GM12878 (cell line): Measurements from ENCODE around the gene GABBR1. TPM values are rescaled to one million over a fixed set of nuclear protein-coding genes. Genes with fewer than 3 reads are reported as not detected.

ENCODE experiments used
- ATAC-seq: fragments of 200-7000 bp; cut with Tn5 transposase; 3 replicates; pipeline ENCODE4 v1.9.1; 2020; ENCODE audit warnings: mild to moderate bottlenecking, moderate library complexity
- BruUV-seq: library from RNA; stranded (reverse); fragments of 400-500 nt; replicated peaks from 2 replicates; lab custom pipeline; 2021; lab: Mats Ljungman, UMichigan
- CTCF ChIA-PET: fragments of 300-600 bp; sonication (Branson Sonifier 250); formaldehyde crosslinking; extraction: SDS; loops from one replicate; lab custom pipeline; 2021; ENCODE audit warnings: inconsistent platforms; lab: Yijun Ruan, JAX
- POLR2A ChIA-PET: fragments of 350-600 bp; formaldehyde crosslinking; extraction: SDS; loops from one replicate; lab custom pipeline; 2021; ENCODE audit warnings: inconsistent platforms; lab: Charles Lee
- RAD21 ChIA-PET: fragments of 300-600 bp; sonication (Branson Sonifier 250); formaldehyde crosslinking; loops from one replicate; lab custom pipeline; 2023; ENCODE audit warnings: antibody characterized with exemption; ENCODE audit not compliant: unreplicated experiment; lab: Charles Lee
- SMC1A ChIA-PET: fragments of 300-600 bp; sonication (Branson Sonifier 250); formaldehyde crosslinking; loops from one replicate; lab custom pipeline; 2023; ENCODE audit not compliant: unreplicated experiment, uncharacterized antibody; lab: Charles Lee
- DNase-seq: peaks from one replicate; pipeline ENCODE4 v3.0.0-alpha.2; 2011; ENCODE audit warnings: low read depth, low spot score
- FAIRE-seq: peaks from 3 replicates; lab custom pipeline; 2011; peaks lifted over from hg19 to GRCh38; lab: Jason Lieb, UNC
- H2AFZ ChIP-seq: 2 replicates; pipeline ENCODE4 v1.6.0; 2011; ENCODE audit warnings: low read depth, low read length, control low read depth; ENCODE audit not compliant: control insufficient read depth
- H3K27ac ChIP-seq: 2 replicates; pipeline ENCODE4 v1.5.1; 2011; ENCODE audit warnings: control low read depth; ENCODE audit not compliant: control insufficient read depth, insufficient read depth
- H3K27me3 ChIP-seq, 2 experiments: replicated peaks in 1 of 2; 2 replicates each; pipeline versions ENCODE4 v1.6.0 to v1.6.1; 2011; ENCODE audit warnings: low read length in 1 of 2; ENCODE audit not compliant: control insufficient read depth in 2 of 2, insufficient read depth in 2 of 2
- H3K36me3 ChIP-seq, 2 experiments: 2 replicates each; pipeline ENCODE4 v1.5.1; 2011; ENCODE audit warnings: low read length in 1 of 2; ENCODE audit not compliant: control insufficient read depth in 2 of 2, insufficient read depth in 2 of 2
- H3K4me1 ChIP-seq: 2 replicates; pipeline ENCODE4 v1.6.1; 2011; ENCODE audit warnings: mild to moderate bottlenecking, low read length, moderate library complexity, mixed read lengths; ENCODE audit not compliant: control insufficient read depth, insufficient read depth
- H3K4me2 ChIP-seq: 2 replicates; pipeline ENCODE4 v1.6.0; 2011; ENCODE audit warnings: control low read depth; ENCODE audit not compliant: control insufficient read depth, insufficient read depth
- H3K4me3 ChIP-seq: fragments of 200-600 bp; sonication (generic); 2 replicates; pipeline ENCODE4 v1.5.1; 2016
- H3K79me2 ChIP-seq: 2 replicates; pipeline ENCODE4 v1.6.0; 2011; ENCODE audit warnings: low read length; ENCODE audit not compliant: control insufficient read depth, insufficient read depth
- H3K9ac ChIP-seq: 2 replicates; pipeline ENCODE4 v1.8.0; 2011; ENCODE audit warnings: low read length, control low read depth, mixed read lengths; ENCODE audit not compliant: control insufficient read depth, insufficient read depth
- H3K9me3 ChIP-seq: replicated peaks from 3 replicates; pipeline ENCODE4 v1.5.1; 2011; ENCODE audit warnings: mild to moderate bottlenecking, low read length; ENCODE audit not compliant: control insufficient read depth, insufficient read depth
- H4K20me1 ChIP-seq: 2 replicates; pipeline ENCODE4 v1.6.0; 2011; ENCODE audit not compliant: control insufficient read depth, insufficient read depth
- ATF7 ChIP-seq: fragments of 450-650 bp; IDR thresholded peaks from 2 replicates; pipeline ENCODE4 v1.6.1; 2016; ENCODE audit warnings: low read depth, mild to moderate bottlenecking
- BACH1 ChIP-seq: fragments of 450-650 bp; IDR thresholded peaks from 2 replicates; pipeline ENCODE4 v1.6.1; 2017; ENCODE audit warnings: mild to moderate bottlenecking, borderline replicate concordance
- CEBPB ChIP-seq, 2 experiments: fragments of 150-350 bp in 1 of 2; IDR thresholded peaks; 2 replicates each; pipeline ENCODE4 v1.6.1; 2012 to 2014; ENCODE audit warnings: low read depth in 2 of 2, low read length in 2 of 2, borderline replicate concordance in 1 of 2, inconsistent platforms in 1 of 2
- EED ChIP-seq: sonication (generic); IDR thresholded peaks from 2 replicates; pipeline ENCODE4 v1.6.1; 2016; ENCODE audit warnings: antibody characterized with exemption, low read depth
- FOS ChIP-seq: IDR thresholded peaks from 3 replicates; pipeline ENCODE4 v1.6.1; 2011; ENCODE audit warnings: borderline replicate concordance; ENCODE audit not compliant: insufficient read length; ENCODE audit errors: extremely low read depth
- FOXK2 ChIP-seq: fragments of 450-650 bp; IDR thresholded peaks from 2 replicates; pipeline ENCODE4 v1.6.1; 2017; ENCODE audit warnings: mild to moderate bottlenecking, moderate library complexity
- GABPA ChIP-seq: IDR thresholded peaks from 2 replicates; pipeline ENCODE4 v1.6.1; 2014; ENCODE audit warnings: antibody characterized with exemption, low read depth, mild to moderate bottlenecking, inconsistent platforms
- KDM1A ChIP-seq: fragments of 200-600 bp; sonication (generic); IDR thresholded peaks from 2 replicates; pipeline ENCODE4 v1.6.1; 2016; ENCODE audit warnings: borderline replicate concordance
- MYB ChIP-seq: fragments of 150-350 bp; IDR thresholded peaks from 2 replicates; pipeline ENCODE4 v1.6.1; 2014; ENCODE audit warnings: mild to moderate bottlenecking, low read depth, low read length, borderline replicate concordance
- NBN ChIP-seq: fragments of 450-650 bp; IDR thresholded peaks from 2 replicates; pipeline ENCODE4 v1.6.1; 2016
- NFYB ChIP-seq: IDR thresholded peaks from 2 replicates; pipeline ENCODE4 v1.6.1; 2011; ENCODE audit warnings: low read depth, mild to moderate bottlenecking, low read length, improper control_type of control experiment, moderate library complexity; ENCODE audit not compliant: insufficient read depth
- NR2C2 ChIP-seq: IDR thresholded peaks from 2 replicates; pipeline ENCODE4 v1.6.1; 2011; ENCODE audit warnings: borderline replicate concordance, low read depth; ENCODE audit not compliant: control insufficient read depth, insufficient read length
- NR2F1 ChIP-seq: fragments of 450-650 bp; conservative IDR thresholded peaks from 2 replicates; pipeline ENCODE4 v1.6.1; 2017; ENCODE audit warnings: mild to moderate bottlenecking
- RAD21 ChIP-seq: IDR thresholded peaks from 2 replicates; pipeline ENCODE4 v1.6.1; 2011; ENCODE audit warnings: mild to moderate bottlenecking, low read depth, low read length, moderate library complexity; ENCODE audit not compliant: insufficient read depth
- RAD51 ChIP-seq: fragments of 450-650 bp; IDR thresholded peaks from 2 replicates; pipeline ENCODE4 v1.6.1; 2016; ENCODE audit warnings: moderate library complexity, mild to moderate bottlenecking, inconsistent platforms
- RB1 ChIP-seq: fragments of 450-650 bp; formaldehyde crosslinking; IDR thresholded peaks from 2 replicates; pipeline ENCODE4 v1.6.1; 2017; ENCODE audit warnings: mild to moderate bottlenecking, borderline replicate concordance
- RUNX3 ChIP-seq: IDR thresholded peaks from 2 replicates; pipeline ENCODE4 v1.6.1; 2012; ENCODE audit warnings: low read length, inconsistent platforms
- SMAD1 ChIP-seq: fragments of 450-650 bp; IDR thresholded peaks from 2 replicates; pipeline ENCODE4 v1.6.1; 2018; ENCODE audit warnings: mild to moderate bottlenecking, low read depth; ENCODE audit not compliant: partially characterized antibody
- SREBF2 ChIP-seq: IDR thresholded peaks from 2 replicates; pipeline ENCODE4 v1.6.1; 2012; ENCODE audit warnings: mild to moderate bottlenecking, low read length
- SUZ12 ChIP-seq: fragments of 200-600 bp; sonication (generic); IDR thresholded peaks from one replicate; pipeline ENCODE4 v1.6.1; 2018; ENCODE audit warnings: antibody characterized with exemption, mild to moderate bottlenecking; ENCODE audit not compliant: unreplicated experiment
- TBL1XR1 ChIP-seq: IDR thresholded peaks from 2 replicates; pipeline ENCODE4 v1.6.1; 2012; ENCODE audit warnings: low read depth, low read length, improper control_type of control experiment
- WRNIP1 ChIP-seq: IDR thresholded peaks from 2 replicates; pipeline ENCODE4 v1.6.1; 2011; ENCODE audit warnings: low read depth, low read length, improper control_type of control experiment, borderline replicate concordance
- YY1 ChIP-seq: IDR thresholded peaks from 2 replicates; pipeline ENCODE4 v1.6.1; 2011; ENCODE audit warnings: low read depth, mild to moderate bottlenecking, low read length
- ZNF384 ChIP-seq: IDR thresholded peaks from 2 replicates; pipeline ENCODE4 v1.6.1; 2012; ENCODE audit warnings: low read depth, mild to moderate bottlenecking, low read length, improper control_type of control experiment, borderline replicate concordance
- WGBS: methylation state at CpG from one replicate; pipeline ENCODE4 v1.1.6; 2016; ENCODE audit warnings: low lambda C conversion rate; ENCODE audit not compliant: insufficient replicate concordance, insufficient coverage; ENCODE audit errors: missing lambda C conversion rate; 5-methylcytosine and 5-hydroxymethylcytosine counted together
- in situ Hi-C: fragments of 300-500 bp; cut with MboI; formaldehyde crosslinking; loops from 9 replicates; pipeline ENCODE4 v1.14.3; 2018; ENCODE audit warnings: mixed read lengths
- intact Hi-C: fragments of 100-400 bp; cut with micrococcal nuclease; formaldehyde crosslinking; loops from one replicate; pipeline ENCODE4 v1.14.2; 2022; ENCODE audit not compliant: unreplicated experiment
- polyA plus RNA-seq, 11 experiments: library from polyadenylated mRNA; depleted of rRNA in 4 of 11; unstranded in 6 of 11; stranded (reverse) in 5 of 11; fragments of >200 nt; fragmentation: Nextera tagmentation in 4 of 11; fragmentation: Illumina TruSeq in 1 of 11; extraction: Ambion mirVana in 4 of 11; extraction: Trizol in 1 of 11; gene quantifications; 1 replicate in 1 of 11; 2 replicates in 10 of 11; pipeline versions ENCODE4 v1.2.1 to v1.2.3, GENCODE V29; 2011 to 2016; ENCODE audit warnings: inconsistent platforms in 2 of 11, missing spikeins in 2 of 11, low read depth in 1 of 11
- total RNA-seq, 4 experiments: library from RNA; depleted of rRNA in 3 of 4; stranded (reverse); fragments of >200 nt in 3 of 4; fragmentation: Illumina TruSeq in 1 of 4; extraction: Trizol in 1 of 4; gene quantifications; 2 replicates each; pipeline versions ENCODE4 v1.2.1 to v1.2.3, GENCODE V29; 2013 to 2021
- TF ChIP-seq, protein P1 (sequence below): IDR thresholded peaks from 2 replicates; pipeline ENCODE4 v1.6.1; 2012; ENCODE audit warnings: low read depth, low read length, improper control_type of control experiment

The GABBR1 gene
- total and polyA plus RNA-seq, 10 of the 15 experiments (the other 5 are each of a cell fraction or from before 2014, with no cell fraction given) = 0.11 to 5.2 (median 1.0) TPM

GRCh38 chr6:29593199-29593855 lies 39.7 kb downstream of the GABBR1 start (continued):
- TF ChIP-seq NR2C2 (no peak), RAD21 (no peak), RUNX3 (no peak), GABPA (no peak), ZNF384 (no peak), TBL1XR1 (no peak), BACH1 (no peak), FOS (no peak), SMAD1 (no peak), RAD51 (no peak), WRNIP1 (no peak), NBN (no peak)
- TF ChIP-seq, protein P1, sequence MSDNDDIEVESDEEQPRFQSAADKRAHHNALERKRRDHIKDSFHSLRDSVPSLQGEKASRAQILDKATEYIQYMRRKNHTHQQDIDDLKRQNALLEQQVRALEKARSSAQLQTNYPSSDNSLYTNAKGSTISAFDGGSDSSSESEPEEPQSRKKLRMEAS = no peak

GRCh38 chr6:29591677-29592076 lies 41.3 kb downstream of the GABBR1 start:
- no peaks in the 10 kb centered on the region for H3K4me1 ChIP-seq
- intact Hi-C loops = no loop called here
- no peak for TF ChIP-seq ATF7
- no peak for TF ChIP-seq FOXK2
- no peak for TF ChIP-seq CEBPB (IDR thresholded peaks at IDR 0.05; ENCODE audit: borderline replicate concordance in 1 of 2, low read depth in 2 of 2, low read length in 2 of 2)
- TF ChIP-seq SREBF2 = no peak
- TF ChIP-seq NFYB = no peak
- TF ChIP-seq EED = no peak
- no peak for TF ChIP-seq NR2F1
- no peak for TF ChIP-seq MYB
- no peak for TF ChIP-seq SUZ12
- TF ChIP-seq KDM1A = no peak
- no peak for TF ChIP-seq RB1
- TF ChIP-seq YY1 = no peak

More at GRCh38 chr6:29591677-29592076, 41.3 kb downstream of the GABBR1 start:
- WGBS = 42% methylated on average over 2 of the region's 2 CpGs
- SMC1A ChIA-PET = no interaction called here
- H3K9ac ChIP-seq = no peak overlapping the region
- POLR2A ChIA-PET = no interaction called here
- DNase-seq (no peak), FAIRE-seq (no peak), ATAC-seq (no peak)
- no peaks in the 10 kb centered on the region for H4K20me1 ChIP-seq
- RAD21 ChIA-PET = no interaction called here
- H3K27me3 ChIP-seq = no peaks in the 10 kb centered on the region; a peak in 1 of 4 replicates
- no peak overlapping the region for H3K4me2 ChIP-seq
- CTCF ChIA-PET = no interaction called here
- no peaks in the 10 kb centered on the region for H3K9me3 ChIP-seq
- H2AFZ ChIP-seq = no peak overlapping the region
- H3K79me2 ChIP-seq = no peaks in the 10 kb centered on the region
- no peak overlapping the region for H3K27ac ChIP-seq
- no peaks in the 10 kb centered on the region for H3K36me3 ChIP-seq
- in situ Hi-C loops = loop anchor here (10.0 kb wide), 1 partner anchor 897 kb away; no protein-coding TSS in a partner anchor
- no TSS peak for BruUV-seq
- H3K4me3 ChIP-seq = no peak overlapping the region
